ENCODE measurements around the gene RAB1B. TPM values are rescaled to one million over a fixed set of nuclear protein-coding genes. Genes with fewer than 3 reads are reported as not detected.

RAB1B gene
- total and polyA plus RNA-seq, 4 donors = 78.6 to 203 (median 168) TPM

- WGBS, 2 donors = 84 to 92% methylated on average over 3 of the region's 3 CpGs
- no peak for ATAC-seq (ENCODE audit: insufficient read depth, low FRiP score)
- H3K4me1 ChIP-seq (ENCODE audit: control insufficient read depth in 5 of 5, insufficient read depth in 5 of 5, low read length in 5 of 5) = no peaks in the 10 kb centered on the region
- TF ChIP-seq CTCF (IDR thresholded peaks at IDR 0.05; ENCODE audit: control extremely low read depth, extremely low read depth) = no peak
- DNase-seq = no peak
- H3K9me3 ChIP-seq (ENCODE audit: control insufficient read depth in 4 of 4, insufficient read depth in 3 of 4, low read length in 3 of 4) = no peaks in the 10 kb centered on the region
- H3K36me3 ChIP-seq (ENCODE audit: control insufficient read depth in 4 of 4, insufficient read depth in 4 of 4, low read length in 4 of 4) = peaks cover 7 to 73% (median 21%) of the 10 kb centered on the region in 4 donors
- no peaks in the 10 kb centered on the region for H3K27me3 ChIP-seq (ENCODE audit: control insufficient read depth in 3 of 3, insufficient read depth in 3 of 3, low read length in 2 of 3)
- H3K4me3 ChIP-seq = no peak overlapping the region
- no peak overlapping the region for H3K27ac ChIP-seq (ENCODE audit: low read depth in 1 of 2, low read length in 1 of 2)
- no peak overlapping the region for H3K9ac ChIP-seq (ENCODE audit: insufficient read depth in 1 of 2, low read length in 2 of 2)
Observed at GRCh38 chr11:66239511-66239910, 28.9 kb upstream of the RAB1B start.

- ATAC-seq (ENCODE audit: insufficient read depth, low FRiP score) (no peak), DNase-seq (no peak)
- no peak overlapping the region for H3K27ac ChIP-seq (ENCODE audit: low read depth in 1 of 2, low read length in 1 of 2)
- H3K36me3 ChIP-seq (ENCODE audit: control insufficient read depth in 4 of 4, insufficient read depth in 4 of 4, low read length in 4 of 4) = peaks cover 7 to 71% (median 20%) of the 10 kb centered on the region in 4 donors
- H3K4me3 ChIP-seq = no peak overlapping the region
- no peak overlapping the region for H3K9ac ChIP-seq (ENCODE audit: insufficient read depth in 1 of 2, low read length in 2 of 2)
- WGBS, 2 donors = 82 to 84% methylated on average over 25 of the region's 25 CpGs
- H3K9me3 ChIP-seq (ENCODE audit: control insufficient read depth in 4 of 4, insufficient read depth in 3 of 4, low read length in 3 of 4) = no peaks in the 10 kb centered on the region
- H3K4me1 ChIP-seq (ENCODE audit: control insufficient read depth in 5 of 5, insufficient read depth in 5 of 5, low read length in 5 of 5) = no peaks in the 10 kb centered on the region
- no peak for TF ChIP-seq CTCF (IDR thresholded peaks at IDR 0.05; ENCODE audit: control extremely low read depth, extremely low read depth)
- no peaks in the 10 kb centered on the region for H3K27me3 ChIP-seq (ENCODE audit: control insufficient read depth in 3 of 3, insufficient read depth in 3 of 3, low read length in 2 of 3)
Observed at GRCh38 chr11:66239998-66240780, 28.2 kb upstream of the RAB1B start.

DNA sequence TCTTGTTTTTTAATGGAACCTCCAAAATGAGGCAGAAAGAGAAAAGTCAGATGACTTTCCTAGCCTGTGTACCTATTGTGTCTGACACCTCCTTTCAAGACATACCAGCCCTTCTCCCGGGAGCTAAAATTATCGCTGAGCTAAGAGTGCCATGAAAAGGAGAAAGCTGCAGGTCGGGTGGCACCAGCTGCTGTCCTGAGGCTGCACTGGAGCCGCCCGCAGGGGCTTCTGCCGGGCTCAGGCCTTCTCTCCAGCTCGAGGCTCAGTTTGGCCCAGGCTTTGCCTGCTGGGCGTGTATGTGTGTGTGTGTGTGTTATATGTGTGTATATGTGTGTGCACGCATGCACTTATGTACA, 27.7 kb upstream of the RAB1B start:
- TF ChIP-seq CTCF (IDR thresholded peaks at IDR 0.05; ENCODE audit: control extremely low read depth, extremely low read depth) = no peak

More for the DNA sequence above, 27.7 kb upstream of the RAB1B start:
- WGBS, 2 donors = 95 to 96% methylated on average over 9 of the region's 9 CpGs
- ATAC-seq (ENCODE audit: insufficient read depth, low FRiP score) (no peak), DNase-seq (no peak)
- no peaks in the 10 kb centered on the region for H3K27me3 ChIP-seq (ENCODE audit: control insufficient read depth in 3 of 3, insufficient read depth in 3 of 3, low read length in 2 of 3)
- H3K4me1 ChIP-seq (ENCODE audit: control insufficient read depth in 5 of 5, insufficient read depth in 5 of 5, low read length in 5 of 5) = no peaks in the 10 kb centered on the region
- no peak overlapping the region for H3K9ac ChIP-seq (ENCODE audit: insufficient read depth in 1 of 2, low read length in 2 of 2)
- H3K36me3 ChIP-seq (ENCODE audit: control insufficient read depth in 4 of 4, insufficient read depth in 4 of 4, low read length in 4 of 4) = peaks cover 5 to 67% (median 20%) of the 10 kb centered on the region in 4 donors
- H3K9me3 ChIP-seq (ENCODE audit: control insufficient read depth in 4 of 4, insufficient read depth in 3 of 4, low read length in 3 of 4) = no peaks in the 10 kb centered on the region
- no peak overlapping the region for H3K4me3 ChIP-seq
- H3K27ac ChIP-seq (ENCODE audit: low read depth in 1 of 2, low read length in 1 of 2) = no peak overlapping the region
